DND-41 (cell line): Measurements from ENCODE around the gene PABPN1L.

Experiments used
- ATAC-seq: fragments of 200-7000 bp; cut with Tn5 transposase; 3 replicates; pipeline ENCODE4 v1.9.1; 2021; ENCODE audit warnings: low read depth; ENCODE audit not compliant: insufficient read depth
- DNase-seq: peaks from one replicate; pipeline ENCODE4 v3.0.0-alpha.2; 2020
- H2AFZ ChIP-seq: 2 replicates; pipeline ENCODE4 v1.6.0; 2012; ENCODE audit warnings: low read depth, low read length
- H3K27ac ChIP-seq: 2 replicates; pipeline ENCODE4 v1.5.1; 2012; ENCODE audit warnings: low read length, inconsistent platforms
- H3K27me3 ChIP-seq: fragments of 200-600 bp; sonication (generic); 2 replicates; pipeline ENCODE4 v1.6.0; 2012; ENCODE audit warnings: low read length, mild to moderate bottlenecking, inconsistent platforms; ENCODE audit not compliant: insufficient read depth, poor library complexity
- H3K36me3 ChIP-seq: 2 replicates; pipeline ENCODE4 v1.5.1; 2012; ENCODE audit warnings: low read length, inconsistent platforms; ENCODE audit not compliant: insufficient read depth
- H3K4me1 ChIP-seq: 2 replicates; pipeline ENCODE4 v1.5.1; 2012; ENCODE audit warnings: mild to moderate bottlenecking, low read length; ENCODE audit not compliant: insufficient read depth
- H3K4me2 ChIP-seq: 2 replicates; pipeline ENCODE4 v1.6.0; 2012; ENCODE audit warnings: mild to moderate bottlenecking, moderate library complexity, low read length, inconsistent platforms; ENCODE audit not compliant: insufficient read depth
- H3K4me3 ChIP-seq, 2 experiments: fragments of 200-600 bp in 1 of 2; shearing (Covaris generic) in 1 of 2; 2 replicates each; pipeline ENCODE4 v1.5.1; 2012 to 2016; ENCODE audit warnings: inconsistent platforms in 2 of 2, low read length in 2 of 2, mild to moderate bottlenecking in 2 of 2, low read depth in 1 of 2, moderate library complexity in 1 of 2
- H3K79me2 ChIP-seq: 2 replicates; pipeline ENCODE4 v1.6.0; 2012; ENCODE audit warnings: low read length, inconsistent platforms; ENCODE audit not compliant: insufficient read depth
- H3K9ac ChIP-seq: 2 replicates; pipeline ENCODE4 v1.6.0; 2012; ENCODE audit warnings: low read depth, mild to moderate bottlenecking, inconsistent platforms, low read length, moderate library complexity
- H3K9me3 ChIP-seq: 2 replicates; pipeline ENCODE4 v1.5.1; 2012; ENCODE audit warnings: low read length, moderate library complexity, mild to moderate bottlenecking, inconsistent platforms; ENCODE audit not compliant: insufficient read depth, severe bottlenecking
- H4K20me1 ChIP-seq: 2 replicates; pipeline ENCODE4 v1.6.0; 2012; ENCODE audit warnings: low read length; ENCODE audit not compliant: insufficient read depth
- CTCF ChIP-seq: IDR thresholded peaks from 2 replicates; pipeline ENCODE4 v1.5.1; 2012; ENCODE audit warnings: borderline replicate concordance, low read length, moderate library complexity, mild to moderate bottlenecking; ENCODE audit not compliant: poor library complexity, severe bottlenecking; ENCODE audit errors: extremely low read depth
- EZH2 ChIP-seq: IDR thresholded peaks from 3 replicates; pipeline ENCODE4 v1.6.1; 2012; ENCODE audit warnings: borderline replicate concordance, low read depth, mild to moderate bottlenecking, moderate library complexity, low read length, inconsistent platforms; ENCODE audit not compliant: severe bottlenecking

Gene PABPN1L

GRCh38 chr16:88874938-88875599 lies 8.6 kb upstream of the PABPN1L start:
- H3K36me3 ChIP-seq, result no peaks in the 10 kb centered on the region
- no peak overlapping the region for H3K9ac ChIP-seq
- H3K27me3 ChIP-seq, result peaks cover 13% of the 10 kb centered on the region

GRCh38 chr16:88872650-88873331 lies 6.3 kb upstream of the PABPN1L start:
- 0 out of 2 replicates have a peak, but pooled peaks cover 4% of the 10 kb centered on the region for H4K20me1 ChIP-seq
- TF ChIP-seq EZH2 (no peak), CTCF (no peak)

More at GRCh38 chr16:88874938-88875599, 8.6 kb upstream of the PABPN1L start:
- DNase-seq (no peak), ATAC-seq (no peak)
- Histone ChIP-seq H3K27ac (no peak overlapping the region), H4K20me1 (0 out of 2 replicates have a peak, but pooled peaks cover 7% of the 10 kb centered on the region), H2AFZ (no peak overlapping the region), H3K9me3 (no peaks in the 10 kb centered on the region), H3K4me3 (no peak overlapping the region), H3K4me1 (no peaks in the 10 kb centered on the region), H3K4me2 (no peak overlapping the region), H3K79me2 (no peaks in the 10 kb centered on the region)
- TF ChIP-seq EZH2 (no peak), CTCF (no peak)

GRCh38 chr16:88871730-88872416 lies 5.4 kb upstream of the PABPN1L start:
- H3K4me2 ChIP-seq, result no peak overlapping the region
- H3K4me1 ChIP-seq, result no peaks in the 10 kb centered on the region
- H3K27me3 ChIP-seq, result peaks cover 20% of the 10 kb centered on the region

More at GRCh38 chr16:88872650-88873331, 6.3 kb upstream of the PABPN1L start:
- Histone ChIP-seq H3K79me2 (no peaks in the 10 kb centered on the region), H3K9me3 (no peaks in the 10 kb centered on the region), H3K9ac (no peak overlapping the region), H3K27ac (no peak overlapping the region), H3K4me2 (no peak overlapping the region), H3K4me1 (no peaks in the 10 kb centered on the region), H2AFZ (no peak overlapping the region), H3K4me3 (no peak overlapping the region), H3K27me3 (peaks cover 20% of the 10 kb centered on the region), H3K36me3 (no peaks in the 10 kb centered on the region)
- no peak for DNase-seq
- no peak for ATAC-seq

More at GRCh38 chr16:88871730-88872416, 5.4 kb upstream of the PABPN1L start:
- H3K9ac ChIP-seq, result no peak overlapping the region
- H3K4me3 ChIP-seq, result no peak overlapping the region
- H2AFZ ChIP-seq, result no peak overlapping the region
- H4K20me1 ChIP-seq, result 0 out of 2 replicates have a peak, but pooled peaks cover 4% of the 10 kb centered on the region
- TF ChIP-seq EZH2, result no peak
- no peak for TF ChIP-seq CTCF
- H3K9me3 ChIP-seq, result no peaks in the 10 kb centered on the region
- H3K27ac ChIP-seq, result no peak overlapping the region
- ATAC-seq (no peak), DNase-seq (no peak)
- H3K79me2 ChIP-seq, result no peaks in the 10 kb centered on the region
- no peaks in the 10 kb centered on the region for H3K36me3 ChIP-seq
